Liver (tissue), 3 donors: ENCODE results near the gene PF4V1.

Source experiments
- JUND ChIP-seq, 2 donors: IDR thresholded peaks; 2 replicates each; pipeline ENCODE4 v1.6.1; 2016; ENCODE audit warnings: antibody characterized with exemption in 2 of 2
- SP1 ChIP-seq: IDR thresholded peaks from 2 replicates; pipeline ENCODE4 v1.6.1; 2018; ENCODE audit warnings: antibody characterized with exemption, mild to moderate bottlenecking
- TF ChIP-seq, protein P1 (sequence below): fragments of 150-350 bp; IDR thresholded peaks from 2 replicates; pipeline ENCODE4 v1.5.1; 2017; ENCODE audit warnings: improper control_type of control experiment, low read depth, low read length; ENCODE audit not compliant: missing input control
- TF ChIP-seq, protein P2 (sequence below): IDR thresholded peaks from 2 replicates; pipeline ENCODE4 v1.6.1; 2016; ENCODE audit warnings: antibody characterized with exemption
- donor health status: healthy.
- donor health status: healthy.

DNA sequence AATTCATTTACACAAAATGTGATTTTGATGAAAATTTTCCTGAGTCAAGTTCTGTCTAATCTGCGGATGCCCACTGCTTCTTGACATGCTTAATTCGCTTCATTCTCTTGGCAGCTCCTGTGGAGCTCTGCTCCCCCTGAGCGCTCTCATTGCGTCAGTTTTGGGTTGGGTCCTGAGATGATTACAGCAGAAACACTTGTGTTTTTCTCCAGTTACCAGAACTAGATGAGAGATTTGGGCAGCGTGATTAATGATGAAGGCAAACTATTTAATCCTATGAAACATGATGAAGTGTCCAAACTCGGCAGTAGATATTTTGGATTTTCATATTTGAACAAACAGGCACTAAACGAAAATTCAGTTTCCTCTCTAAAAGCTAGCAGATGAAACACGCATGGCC is 11.9 kb downstream of the PF4V1 start:
- TF ChIP-seq, protein P1, sequence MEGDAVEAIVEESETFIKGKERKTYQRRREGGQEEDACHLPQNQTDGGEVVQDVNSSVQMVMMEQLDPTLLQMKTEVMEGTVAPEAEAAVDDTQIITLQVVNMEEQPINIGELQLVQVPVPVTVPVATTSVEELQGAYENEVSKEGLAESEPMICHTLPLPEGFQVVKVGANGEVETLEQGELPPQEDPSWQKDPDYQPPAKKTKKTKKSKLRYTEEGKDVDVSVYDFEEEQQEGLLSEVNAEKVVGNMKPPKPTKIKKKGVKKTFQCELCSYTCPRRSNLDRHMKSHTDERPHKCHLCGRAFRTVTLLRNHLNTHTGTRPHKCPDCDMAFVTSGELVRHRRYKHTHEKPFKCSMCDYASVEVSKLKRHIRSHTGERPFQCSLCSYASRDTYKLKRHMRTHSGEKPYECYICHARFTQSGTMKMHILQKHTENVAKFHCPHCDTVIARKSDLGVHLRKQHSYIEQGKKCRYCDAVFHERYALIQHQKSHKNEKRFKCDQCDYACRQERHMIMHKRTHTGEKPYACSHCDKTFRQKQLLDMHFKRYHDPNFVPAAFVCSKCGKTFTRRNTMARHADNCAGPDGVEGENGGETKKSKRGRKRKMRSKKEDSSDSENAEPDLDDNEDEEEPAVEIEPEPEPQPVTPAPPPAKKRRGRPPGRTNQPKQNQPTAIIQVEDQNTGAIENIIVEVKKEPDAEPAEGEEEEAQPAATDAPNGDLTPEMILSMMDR, result no peak
- TF ChIP-seq SP1 (no peak), JUND (IDR thresholded peaks at IDR 0.05) (no peak)
- TF ChIP-seq, protein P2, sequence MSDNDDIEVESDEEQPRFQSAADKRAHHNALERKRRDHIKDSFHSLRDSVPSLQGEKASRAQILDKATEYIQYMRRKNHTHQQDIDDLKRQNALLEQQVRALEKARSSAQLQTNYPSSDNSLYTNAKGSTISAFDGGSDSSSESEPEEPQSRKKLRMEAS, result no peak
